NCI-H1105 treated with DMSO at 0.1 percent for 48 hours (cell line): Measurements from ENCODE around the gene ABCA4.
A peak's percentile ranks its signal among the peaks of the same experiment; 100 is the strongest.

ENCODE experiments used
- DNase-seq: peaks from one replicate; lab custom pipeline; 2025; lab: John Stamatoyannopoulos, UW

The ABCA4 gene

GRCh38 chr1:94050675-94051074 is 70.3 kb downstream of the ABCA4 start:
- DNase-seq: no peak

- DNase-seq: no peak
Measured at GRCh38 chr1:94050254-94050653, 70.7 kb downstream of the ABCA4 start.

- DNase-seq: no peak
Measured at GRCh38 chr1:94049791-94050190, 71.2 kb downstream of the ABCA4 start.

GRCh38 chr1:94048413-94049164 is 72.4 kb downstream of the ABCA4 start:
- no peak for DNase-seq

- no peak for DNase-seq
Measured at GRCh38 chr1:94047949-94048348, 73.0 kb downstream of the ABCA4 start.

- no peak for DNase-seq
Measured at GRCh38 chr1:94045465-94046056, 75.4 kb downstream of the ABCA4 start.

GRCh38 chr1:94044891-94045290 is 76.1 kb downstream of the ABCA4 start:
- no peak for DNase-seq

GRCh38 chr1:94044290-94044790 is 76.6 kb downstream of the ABCA4 start:
- no peak for DNase-seq

- no peak for DNase-seq
Measured at GRCh38 chr1:94043738-94044289, 77.1 kb downstream of the ABCA4 start.

- no peak for DNase-seq
Measured at GRCh38 chr1:94042388-94042787, 78.6 kb downstream of the ABCA4 start.

- no peak for DNase-seq
Measured at GRCh38 chr1:94039871-94040569, 80.9 kb downstream of the ABCA4 start.

- DNase-seq: peak; percentile 48
Measured at GRCh38 chr1:94039514-94039870, 81.5 kb downstream of the ABCA4 start.

GRCh38 chr1:94038511-94038910 is 82.4 kb downstream of the ABCA4 start:
- no peak for DNase-seq

- no peak for DNase-seq
Measured at GRCh38 chr1:94037392-94038229, 83.3 kb downstream of the ABCA4 start.

GRCh38 chr1:94036730-94037129 is 84.2 kb downstream of the ABCA4 start:
- DNase-seq: no peak

GRCh38 chr1:94033849-94034248 is 87.1 kb downstream of the ABCA4 start:
- DNase-seq: no peak

GRCh38 chr1:94032637-94033036 is 88.3 kb downstream of the ABCA4 start:
- DNase-seq: no peak

GRCh38 chr1:94031591-94031990 is 89.4 kb downstream of the ABCA4 start:
- DNase-seq: no peak

- DNase-seq: no peak
Measured at GRCh38 chr1:94031154-94031553, 89.8 kb downstream of the ABCA4 start.

- DNase-seq: no peak
Measured at GRCh38 chr1:94029130-94029993, 91.6 kb downstream of the ABCA4 start.
